Measurements from ENCODE around the gene PLAGL1.

DNA sequence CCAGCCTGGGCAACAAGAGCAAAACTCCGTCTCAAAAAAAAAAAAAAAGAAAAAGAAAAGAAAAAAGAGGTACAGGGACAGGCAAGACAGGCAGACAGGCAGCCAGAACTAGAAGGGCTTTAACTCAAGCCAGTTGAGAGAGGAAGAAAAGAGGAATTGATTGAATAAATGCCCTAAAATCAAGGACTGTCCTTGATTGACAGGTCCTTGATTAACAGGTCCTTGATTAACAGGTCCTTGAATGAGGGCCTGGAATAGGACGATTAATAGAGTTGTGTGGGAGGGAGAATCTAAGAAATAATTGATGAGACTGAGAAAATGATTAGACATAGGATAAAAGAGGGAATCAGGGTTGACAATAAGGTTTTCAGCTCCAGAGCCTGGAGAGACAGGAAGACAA lies 107.7 kb downstream of the PLAGL1 start:
- TF ChIP-seq, protein P1, sequence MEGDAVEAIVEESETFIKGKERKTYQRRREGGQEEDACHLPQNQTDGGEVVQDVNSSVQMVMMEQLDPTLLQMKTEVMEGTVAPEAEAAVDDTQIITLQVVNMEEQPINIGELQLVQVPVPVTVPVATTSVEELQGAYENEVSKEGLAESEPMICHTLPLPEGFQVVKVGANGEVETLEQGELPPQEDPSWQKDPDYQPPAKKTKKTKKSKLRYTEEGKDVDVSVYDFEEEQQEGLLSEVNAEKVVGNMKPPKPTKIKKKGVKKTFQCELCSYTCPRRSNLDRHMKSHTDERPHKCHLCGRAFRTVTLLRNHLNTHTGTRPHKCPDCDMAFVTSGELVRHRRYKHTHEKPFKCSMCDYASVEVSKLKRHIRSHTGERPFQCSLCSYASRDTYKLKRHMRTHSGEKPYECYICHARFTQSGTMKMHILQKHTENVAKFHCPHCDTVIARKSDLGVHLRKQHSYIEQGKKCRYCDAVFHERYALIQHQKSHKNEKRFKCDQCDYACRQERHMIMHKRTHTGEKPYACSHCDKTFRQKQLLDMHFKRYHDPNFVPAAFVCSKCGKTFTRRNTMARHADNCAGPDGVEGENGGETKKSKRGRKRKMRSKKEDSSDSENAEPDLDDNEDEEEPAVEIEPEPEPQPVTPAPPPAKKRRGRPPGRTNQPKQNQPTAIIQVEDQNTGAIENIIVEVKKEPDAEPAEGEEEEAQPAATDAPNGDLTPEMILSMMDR (IDR thresholded peaks at IDR 0.05), result no peak
- TF ChIP-seq POLR2AphosphoS5 (IDR thresholded peaks at IDR 0.05; ENCODE audit: low read depth, low read length), result no peak
- TF ChIP-seq TCF7L2 (IDR thresholded peaks at IDR 0.05; ENCODE audit: low read depth, low read length), result no peak
